Limb (tissue), 2 donors: ENCODE data around the gene ACTN4.

Experiments used
- DNase-seq, 2 donors: peaks; one replicate each; pipeline ENCODE4 v3.0.0-alpha.2; 2016; ENCODE audit errors: extremely low spot score in 2 of 2

The ACTN4 gene

GRCh38 chr19:38693380-38694223, 46.2 kb downstream of the ACTN4 start:
- peak; percentile 34 to 74 for DNase-seq

- no peak for DNase-seq
Measured at GRCh38 chr19:38695317-38695683, 47.9 kb downstream of the ACTN4 start.

GRCh38 chr19:38695832-38696728, 48.6 kb downstream of the ACTN4 start:
- DNase-seq = no peak

GRCh38 chr19:38696729-38697055, 49.2 kb downstream of the ACTN4 start:
- DNase-seq = no peak

GRCh38 chr19:38697197-38697596, 49.7 kb downstream of the ACTN4 start:
- DNase-seq = no peak

- no peak for DNase-seq
Measured at GRCh38 chr19:38697641-38698071, 50.2 kb downstream of the ACTN4 start.

GRCh38 chr19:38698225-38699026, 51.0 kb downstream of the ACTN4 start:
- DNase-seq = no peak

GRCh38 chr19:38699027-38699346, 51.5 kb downstream of the ACTN4 start:
- DNase-seq = no peak

- DNase-seq = no peak
Measured at GRCh38 chr19:38699647-38700349, 52.3 kb downstream of the ACTN4 start.

GRCh38 chr19:38700350-38700901, 53.0 kb downstream of the ACTN4 start:
- no peak for DNase-seq

- DNase-seq = no peak
Measured at GRCh38 chr19:38700902-38701454, 53.5 kb downstream of the ACTN4 start.

GRCh38 chr19:38701455-38702063, 54.1 kb downstream of the ACTN4 start:
- no peak for DNase-seq

- DNase-seq = no peak
Measured at GRCh38 chr19:38702278-38702677, 54.8 kb downstream of the ACTN4 start.

- DNase-seq = no peak
Measured at GRCh38 chr19:38703509-38703908, 56.1 kb downstream of the ACTN4 start.

GRCh38 chr19:38704488-38705026, 57.1 kb downstream of the ACTN4 start:
- DNase-seq = no peak

GRCh38 chr19:38705197-38706019, 58.0 kb downstream of the ACTN4 start:
- DNase-seq = no peak

GRCh38 chr19:38706792-38707511, 59.5 kb downstream of the ACTN4 start:
- no peak for DNase-seq

- DNase-seq = no peak
Measured at GRCh38 chr19:38707512-38708114, 60.2 kb downstream of the ACTN4 start.
